Panc1 (cell line): Measurements from ENCODE around the gene DIAPH3. TPM values are rescaled to one million over a fixed set of nuclear protein-coding genes. Genes with fewer than 3 reads are reported as not detected.

Experiments used
- ATAC-seq: fragments of 200-7000 bp; cut with Tn5 transposase; 2 replicates; pipeline ENCODE4 v1.9.1; 2020; ENCODE audit warnings: mild to moderate bottlenecking, moderate library complexity
- BruUV-seq: library from RNA; stranded (reverse); fragments of 400-500 nt; replicated peaks from 2 replicates; lab custom pipeline; 2021; lab: Mats Ljungman, UMichigan
- CTCF ChIA-PET: fragments of 300-600 bp; sonication (Branson Sonifier 250); formaldehyde crosslinking; loops from one replicate; lab custom pipeline; 2022; ENCODE audit warnings: antibody characterized with exemption; lab: Charles Lee
- POLR2A ChIA-PET: fragments of 300-600 bp; sonication (Branson Sonifier 250); formaldehyde crosslinking; loops from one replicate; lab custom pipeline; 2022; ENCODE audit warnings: antibody characterized with exemption; lab: Charles Lee
- DNase-seq: peaks from one replicate; pipeline ENCODE4 v3.0.0-alpha.2; 2010; ENCODE audit warnings: low read depth, low spot score
- H3K27ac ChIP-seq: 2 replicates; pipeline ENCODE4 v1.5.1; 2011; ENCODE audit warnings: mild to moderate bottlenecking, low read length, inconsistent platforms
- H3K27me3 ChIP-seq: fragments of 200-500 bp; sonication (Bioruptor generic); 2 replicates; pipeline ENCODE4 v1.6.0; 2014; ENCODE audit warnings: low read length, inconsistent platforms; ENCODE audit not compliant: control insufficient read depth, insufficient read depth
- H3K36me3 ChIP-seq: fragments of 200-500 bp; sonication (Bioruptor generic); 2 replicates; pipeline ENCODE4 v1.5.1; 2014; ENCODE audit warnings: inconsistent platforms, mild to moderate bottlenecking, low read length, moderate library complexity; ENCODE audit not compliant: control insufficient read depth, insufficient read depth
- H3K4me1 ChIP-seq: 2 replicates; pipeline ENCODE4 v1.5.1; 2011; ENCODE audit warnings: inconsistent platforms, mild to moderate bottlenecking, low read length, moderate library complexity; ENCODE audit not compliant: control insufficient read depth, insufficient read depth
- H3K4me3 ChIP-seq, 2 experiments: 2 replicates each; pipeline ENCODE4 v1.5.1; 2011 to 2012; ENCODE audit warnings: low read depth in 2 of 2, low read length in 2 of 2, mild to moderate bottlenecking in 2 of 2, inconsistent platforms in 1 of 2, moderate library complexity in 1 of 2
- H3K9me3 ChIP-seq: fragments of 200-500 bp; sonication (Bioruptor generic); 2 replicates; pipeline ENCODE4 v1.5.1; 2014; ENCODE audit warnings: low read depth, mild to moderate bottlenecking, inconsistent platforms, low read length, moderate library complexity; ENCODE audit not compliant: control insufficient read depth, insufficient read depth
- POLR2AphosphoS5 ChIP-seq: IDR thresholded peaks from 2 replicates; pipeline ENCODE4 v1.6.1; 2012; ENCODE audit warnings: mild to moderate bottlenecking, low read depth, low read length, moderate library complexity
- REST ChIP-seq, 2 experiments: IDR thresholded peaks; 2 replicates each; pipeline ENCODE4 v1.6.1; 2011 to 2012; ENCODE audit warnings: low read depth in 2 of 2, control low read depth in 1 of 2, low read length in 1 of 2, mild to moderate bottlenecking in 1 of 2, moderate library complexity in 1 of 2; ENCODE audit not compliant: insufficient read depth in 1 of 2
- SIN3A ChIP-seq: IDR thresholded peaks from 2 replicates; pipeline ENCODE4 v1.6.1; 2012; ENCODE audit warnings: low read depth, mild to moderate bottlenecking, low read length, moderate library complexity, borderline replicate concordance; ENCODE audit not compliant: insufficient read depth
- TCF7L2 ChIP-seq: IDR thresholded peaks from 2 replicates; pipeline ENCODE4 v1.6.1; 2011; ENCODE audit warnings: mild to moderate bottlenecking, low read depth, low read length, inconsistent platforms
- in situ Hi-C: cut with HindIII; loops from 2 replicates; pipeline ENCODE4 v1.10.0; 2016; ENCODE audit warnings: low sequenced_read_pairs, low pct_unique_long_range_greater_than_20kb
- intact Hi-C: fragments of 100-400 bp; cut with micrococcal nuclease; formaldehyde crosslinking; loops from one replicate; pipeline ENCODE4 v1.10.0; 2022; ENCODE audit not compliant: unreplicated experiment
- total RNA-seq: library from RNA; stranded (reverse); gene quantifications from one replicate; pipeline ENCODE4 v1.2.1, GENCODE V29; 2021; ENCODE audit not compliant: unreplicated experiment
- TF ChIP-seq, protein P1 (sequence below): fragments of 450-650 bp; IDR thresholded peaks from 2 replicates; pipeline ENCODE4 v1.5.1; 2017; ENCODE audit warnings: mild to moderate bottlenecking

The DIAPH3 gene
- total RNA-seq, 1 experiment from 2014 or later: 15.4 TPM

DNA sequence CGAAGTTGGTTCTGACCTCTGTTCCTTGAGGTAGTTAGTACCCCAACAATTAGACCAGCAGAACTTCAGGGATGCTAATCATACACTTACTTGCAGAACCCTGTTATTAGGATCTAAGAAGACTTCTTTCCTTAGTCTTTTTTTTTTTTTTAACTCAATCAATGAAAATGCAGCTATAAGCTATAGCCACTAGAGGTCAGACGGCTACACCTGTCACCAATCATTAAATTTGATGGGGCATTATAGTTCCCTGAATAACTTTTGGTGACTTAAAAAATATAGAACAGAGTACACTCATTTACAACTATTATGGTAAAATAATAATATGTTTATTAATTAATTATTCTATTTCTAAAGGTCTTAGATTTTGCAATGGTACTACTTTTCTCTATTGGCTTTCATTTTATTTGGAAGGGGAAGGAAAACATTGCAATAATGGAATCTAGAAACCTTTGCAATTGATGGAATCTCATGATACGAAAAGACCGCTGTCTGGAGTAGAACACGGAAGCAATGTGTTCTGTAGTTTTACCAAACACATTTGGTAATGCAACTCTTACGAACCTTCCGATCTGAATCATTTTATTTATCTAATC, 483.2 kb downstream of the DIAPH3 start:
- POLR2A ChIA-PET: no interaction called here
- no peak for DNase-seq
- in situ Hi-C loops: no loop called here

GRCh38 chr13:59679254-59679653, 484.5 kb downstream of the DIAPH3 start:
- ATAC-seq (no peak), DNase-seq (no peak)
- Histone ChIP-seq H3K36me3 (no peaks in the 10 kb centered on the region), H3K4me3 (no peak overlapping the region), H3K4me1 (no peaks in the 10 kb centered on the region), H3K9me3 (no peaks in the 10 kb centered on the region), H3K27me3 (no peaks in the 10 kb centered on the region), H3K27ac (no peak overlapping the region)
- BruUV-seq: no TSS peak
- POLR2A ChIA-PET: no interaction called here
- TF ChIP-seq, protein P1, sequence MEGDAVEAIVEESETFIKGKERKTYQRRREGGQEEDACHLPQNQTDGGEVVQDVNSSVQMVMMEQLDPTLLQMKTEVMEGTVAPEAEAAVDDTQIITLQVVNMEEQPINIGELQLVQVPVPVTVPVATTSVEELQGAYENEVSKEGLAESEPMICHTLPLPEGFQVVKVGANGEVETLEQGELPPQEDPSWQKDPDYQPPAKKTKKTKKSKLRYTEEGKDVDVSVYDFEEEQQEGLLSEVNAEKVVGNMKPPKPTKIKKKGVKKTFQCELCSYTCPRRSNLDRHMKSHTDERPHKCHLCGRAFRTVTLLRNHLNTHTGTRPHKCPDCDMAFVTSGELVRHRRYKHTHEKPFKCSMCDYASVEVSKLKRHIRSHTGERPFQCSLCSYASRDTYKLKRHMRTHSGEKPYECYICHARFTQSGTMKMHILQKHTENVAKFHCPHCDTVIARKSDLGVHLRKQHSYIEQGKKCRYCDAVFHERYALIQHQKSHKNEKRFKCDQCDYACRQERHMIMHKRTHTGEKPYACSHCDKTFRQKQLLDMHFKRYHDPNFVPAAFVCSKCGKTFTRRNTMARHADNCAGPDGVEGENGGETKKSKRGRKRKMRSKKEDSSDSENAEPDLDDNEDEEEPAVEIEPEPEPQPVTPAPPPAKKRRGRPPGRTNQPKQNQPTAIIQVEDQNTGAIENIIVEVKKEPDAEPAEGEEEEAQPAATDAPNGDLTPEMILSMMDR: no peak
- TF ChIP-seq REST (IDR thresholded peaks at IDR 0.05; ENCODE audit: insufficient read depth in 1 of 2, low read depth in 2 of 2, low read length in 1 of 2) (no peak), SIN3A (no peak), TCF7L2 (no peak), POLR2AphosphoS5 (no peak)
- in situ Hi-C loops: no loop called here
- intact Hi-C loops: loop anchor here (10.0 kb wide), 1 partner anchor 284 kb away; no protein-coding TSS in a partner anchor
- CTCF ChIA-PET: no interaction called here

More for the DNA sequence above, 483.2 kb downstream of the DIAPH3 start:
- intact Hi-C loops: loop anchor here (2.0 to 5.0 kb wide), 3 partner anchors 90 to 543 kb away; no protein-coding TSS in a partner anchor
- Histone ChIP-seq H3K9me3 (no peaks in the 10 kb centered on the region), H3K27me3 (no peaks in the 10 kb centered on the region), H3K27ac (no peak overlapping the region), H3K4me1 (no peaks in the 10 kb centered on the region), H3K4me3 (no peak overlapping the region), H3K36me3 (no peaks in the 10 kb centered on the region)
- no peak for ATAC-seq
- CTCF ChIA-PET: interaction anchor here (0.6 to 0.7 kb wide), 2 partner anchors 13 to 1857 kb away, joined by 3 to 5 read pairs; no protein-coding TSS in a partner anchor
- BruUV-seq: no TSS peak
- TF ChIP-seq POLR2AphosphoS5 (no peak), SIN3A (no peak), REST (IDR thresholded peaks at IDR 0.05; ENCODE audit: insufficient read depth in 1 of 2, low read depth in 2 of 2, low read length in 1 of 2) (no peak), TCF7L2 (no peak)
- TF ChIP-seq, protein P1: peak; percentile 64; the same call in 1 of the 2 replicates
